ENCODE results near the gene AK8. TPM values are rescaled to one million over a fixed set of nuclear protein-coding genes. Genes with fewer than 3 reads are reported as not detected.

The AK8 gene
- total and polyA plus RNA-seq, 7 donors: 0.10 TPM; not detected in 6

DNA sequence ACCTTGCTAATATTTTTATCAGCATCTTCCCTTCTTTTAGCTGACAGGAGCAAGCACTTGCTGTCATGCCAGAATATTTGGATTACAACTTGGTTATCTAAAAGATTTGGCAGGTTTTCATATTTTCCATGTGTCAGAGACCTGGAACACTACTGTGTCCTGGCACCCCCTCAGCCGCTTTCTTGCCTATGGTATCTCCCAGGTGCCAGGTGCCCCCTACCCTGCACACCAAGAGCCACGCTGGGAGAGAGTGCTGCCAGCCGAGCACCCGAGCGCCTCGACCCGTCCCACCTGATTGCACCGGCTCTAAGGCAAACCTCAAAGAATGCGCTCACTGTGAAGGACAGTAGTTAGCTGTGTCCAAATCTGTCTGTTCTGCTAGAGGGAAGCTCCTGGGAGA, 123.0 kb downstream of the AK8 start:
- Histone ChIP-seq H3K4me3 (no peak overlapping the region), H3K36me3 (ENCODE audit: insufficient read depth in 1 of 2, low read depth in 1 of 2) (no peaks in the 10 kb centered on the region), H3K27me3 (ENCODE audit: insufficient read depth in 3 of 3, low read length in 2 of 3) (peaks cover 0 to 25% (median 0%) of the 10 kb centered on the region in 3 donors), H3K9me3 (no peaks in the 10 kb centered on the region), H3K27ac (no peak overlapping the region), H3K4me1 (no peaks in the 10 kb centered on the region)
- DNase-seq (no peak), ATAC-seq (no peak)
- TF ChIP-seq, protein P1, sequence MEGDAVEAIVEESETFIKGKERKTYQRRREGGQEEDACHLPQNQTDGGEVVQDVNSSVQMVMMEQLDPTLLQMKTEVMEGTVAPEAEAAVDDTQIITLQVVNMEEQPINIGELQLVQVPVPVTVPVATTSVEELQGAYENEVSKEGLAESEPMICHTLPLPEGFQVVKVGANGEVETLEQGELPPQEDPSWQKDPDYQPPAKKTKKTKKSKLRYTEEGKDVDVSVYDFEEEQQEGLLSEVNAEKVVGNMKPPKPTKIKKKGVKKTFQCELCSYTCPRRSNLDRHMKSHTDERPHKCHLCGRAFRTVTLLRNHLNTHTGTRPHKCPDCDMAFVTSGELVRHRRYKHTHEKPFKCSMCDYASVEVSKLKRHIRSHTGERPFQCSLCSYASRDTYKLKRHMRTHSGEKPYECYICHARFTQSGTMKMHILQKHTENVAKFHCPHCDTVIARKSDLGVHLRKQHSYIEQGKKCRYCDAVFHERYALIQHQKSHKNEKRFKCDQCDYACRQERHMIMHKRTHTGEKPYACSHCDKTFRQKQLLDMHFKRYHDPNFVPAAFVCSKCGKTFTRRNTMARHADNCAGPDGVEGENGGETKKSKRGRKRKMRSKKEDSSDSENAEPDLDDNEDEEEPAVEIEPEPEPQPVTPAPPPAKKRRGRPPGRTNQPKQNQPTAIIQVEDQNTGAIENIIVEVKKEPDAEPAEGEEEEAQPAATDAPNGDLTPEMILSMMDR (IDR thresholded peaks at IDR 0.05): no peak
- intact Hi-C loops (cut with DNase I): no loop called here
- 90 to 93% (median 90%) methylated on average over 9 of the region's 9 CpGs for WGBS, 3 donors

DNA sequence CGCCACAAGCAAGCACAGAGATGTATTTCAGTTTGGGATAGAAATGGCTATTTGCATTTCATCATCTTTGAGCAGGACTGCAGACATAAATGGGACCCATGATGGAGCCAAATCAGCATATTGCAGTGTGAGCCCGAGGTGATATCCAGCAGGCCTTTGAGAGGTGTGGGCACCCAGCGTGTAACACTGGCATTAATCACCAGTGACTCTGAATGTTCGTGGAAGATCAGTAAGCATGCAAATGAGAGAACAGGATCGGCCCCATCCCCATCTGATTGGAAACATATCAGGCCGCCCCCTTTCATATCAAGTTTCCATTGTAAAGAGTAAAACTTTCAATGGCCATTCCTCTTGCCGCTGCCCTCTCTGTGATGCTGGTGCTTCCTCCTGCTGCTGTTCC, 123.8 kb downstream of the AK8 start:
- ATAC-seq: no peak
- H3K4me1 ChIP-seq: no peaks in the 10 kb centered on the region
- TF ChIP-seq, protein P1 (IDR thresholded peaks at IDR 0.05): no peak
- peaks cover 0 to 25% (median 0%) of the 10 kb centered on the region in 3 donors for H3K27me3 ChIP-seq (ENCODE audit: insufficient read depth in 3 of 3, low read length in 2 of 3)
- no peak for DNase-seq
- no peaks in the 10 kb centered on the region for H3K9me3 ChIP-seq
- intact Hi-C loops (cut with DNase I): no loop called here
- H3K36me3 ChIP-seq (ENCODE audit: insufficient read depth in 1 of 2, low read depth in 1 of 2): no peaks in the 10 kb centered on the region
- no peak overlapping the region for H3K27ac ChIP-seq
- 80 to 85% (median 82%) methylated on average over 7 of the region's 7 CpGs for WGBS, 3 donors
- no peak overlapping the region for H3K4me3 ChIP-seq

DNA sequence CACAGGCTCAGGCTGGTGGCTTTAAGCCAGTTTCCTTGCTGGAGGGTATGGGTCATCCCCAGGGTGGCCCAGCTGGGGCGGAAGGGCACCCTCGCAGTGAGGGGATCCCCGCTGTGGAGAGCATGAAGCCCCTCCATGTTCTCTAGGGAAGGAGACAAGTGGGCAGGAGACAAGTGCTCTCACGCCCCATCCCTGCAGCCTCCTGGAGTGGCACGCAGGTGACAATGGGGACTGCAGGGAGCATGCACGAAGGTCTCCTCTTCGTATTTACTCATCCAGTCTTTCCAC, 124.5 kb downstream of the AK8 start:
- intact Hi-C loops (cut with DNase I): no loop called here
- Histone ChIP-seq H3K4me1 (no peaks in the 10 kb centered on the region), H3K27me3 (ENCODE audit: insufficient read depth in 3 of 3, low read length in 2 of 3) (peaks cover 0 to 24% (median 0%) of the 10 kb centered on the region in 3 donors), H3K27ac (no peak overlapping the region), H3K36me3 (ENCODE audit: insufficient read depth in 1 of 2, low read depth in 1 of 2) (no peaks in the 10 kb centered on the region), H3K9me3 (no peaks in the 10 kb centered on the region), H3K4me3 (no peak overlapping the region)
- DNase-seq: no peak
- TF ChIP-seq, protein P1 (IDR thresholded peaks at IDR 0.05): no peak
- whole genome bisulfite sequencing, 3 donors: 85 to 89% (median 87%) methylated on average over 7 of the region's 7 CpGs
- no peak for ATAC-seq

DNA sequence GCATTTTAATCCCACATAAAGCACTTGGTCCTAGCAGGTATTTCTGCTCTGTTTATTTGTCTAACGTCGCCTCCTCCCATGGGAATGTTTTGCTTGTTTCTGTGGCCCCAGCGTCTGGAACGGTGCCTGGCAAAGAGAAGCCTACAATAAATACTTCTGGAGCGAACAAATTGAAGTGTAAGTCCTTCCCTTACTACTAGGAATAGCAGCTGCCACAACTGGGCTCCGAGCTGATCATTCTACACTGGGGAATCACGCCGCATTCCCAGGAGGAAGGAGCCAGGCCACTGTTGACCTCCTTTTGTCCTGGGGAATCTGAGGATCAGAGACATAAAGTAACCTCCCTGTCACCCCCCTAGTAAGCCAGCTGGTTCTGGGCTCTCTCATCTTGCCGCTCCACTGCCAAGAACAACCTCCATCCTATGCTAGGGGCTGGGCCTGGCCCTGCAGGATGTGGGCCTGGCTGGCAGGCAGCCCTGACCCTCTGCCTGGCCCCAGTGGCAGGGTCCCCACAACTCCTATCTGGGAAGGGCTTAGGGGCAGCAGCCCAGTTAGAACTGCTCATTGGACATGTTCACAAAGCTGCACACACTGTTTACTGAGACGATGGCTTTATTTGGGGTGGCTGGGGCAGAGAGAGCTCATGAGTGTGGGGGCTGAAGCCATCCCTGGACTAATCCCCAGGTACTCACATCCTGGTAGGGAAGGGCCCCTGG, 125.0 kb downstream of the AK8 start:
- TF ChIP-seq, protein P1 (IDR thresholded peaks at IDR 0.05): no peak
- no peak for ATAC-seq
- Histone ChIP-seq H3K36me3 (ENCODE audit: insufficient read depth in 1 of 2, low read depth in 1 of 2) (no peaks in the 10 kb centered on the region), H3K9me3 (no peaks in the 10 kb centered on the region), H3K4me1 (no peaks in the 10 kb centered on the region), H3K4me3 (no peak overlapping the region), H3K27me3 (ENCODE audit: insufficient read depth in 3 of 3, low read length in 2 of 3) (peaks cover 0 to 19% (median 0%) of the 10 kb centered on the region in 3 donors), H3K27ac (no peak overlapping the region)
- 20 to 29% (median 26%) methylated on average over 10 of the region's 10 CpGs for WGBS, 3 donors
- no peak for DNase-seq
- intact Hi-C loops (cut with DNase I): no loop called here

DNA sequence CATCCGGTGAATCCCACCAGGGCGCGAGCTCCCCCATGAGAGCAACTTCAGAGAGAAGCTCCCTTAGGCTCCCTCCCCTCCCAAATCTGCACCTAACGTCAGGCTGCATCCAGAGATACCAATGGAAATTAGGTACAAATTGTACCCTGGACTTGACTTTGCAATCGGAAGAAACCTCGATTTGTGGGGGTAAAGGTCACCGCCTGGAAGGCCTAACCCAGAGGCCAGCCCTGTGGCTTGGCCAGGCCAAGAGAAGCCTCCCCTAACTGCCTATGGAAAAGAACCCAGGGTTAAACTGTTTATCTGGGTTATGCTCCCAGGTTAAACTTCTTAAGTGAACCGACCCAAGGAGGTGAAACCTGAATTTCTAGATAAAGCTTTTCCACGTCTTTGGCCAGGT, 127.4 kb downstream of the AK8 start:
- DNase-seq (no peak), ATAC-seq (no peak)
- H3K36me3 ChIP-seq (ENCODE audit: insufficient read depth in 1 of 2, low read depth in 1 of 2): no peaks in the 10 kb centered on the region
- intact Hi-C loops (cut with DNase I): no loop called here
- H3K27ac ChIP-seq: no peak overlapping the region
- H3K9me3 ChIP-seq: no peaks in the 10 kb centered on the region
- no peaks in the 10 kb centered on the region for H3K4me1 ChIP-seq
- peaks cover 0 to 22% (median under 1%) of the 10 kb centered on the region in 3 donors for H3K27me3 ChIP-seq (ENCODE audit: insufficient read depth in 3 of 3, low read length in 2 of 3)
- WGBS, 3 donors: 80 to 90% (median 90%) methylated on average over 9 of the region's 9 CpGs
- no peak overlapping the region for H3K4me3 ChIP-seq
- TF ChIP-seq, protein P1 (IDR thresholded peaks at IDR 0.05): no peak
